HG02938 (cell line): ENCODE measurements around the gene SHISA9.

ENCODE experiments used
- ATAC-seq: cut with Tn5 transposase; IDR thresholded peaks from one replicate; pipeline ENCODE4 v1.9.1; 2021; ENCODE audit warnings: mild to moderate bottlenecking, moderate library complexity; ENCODE audit not compliant: unreplicated experiment

Gene SHISA9

DNA sequence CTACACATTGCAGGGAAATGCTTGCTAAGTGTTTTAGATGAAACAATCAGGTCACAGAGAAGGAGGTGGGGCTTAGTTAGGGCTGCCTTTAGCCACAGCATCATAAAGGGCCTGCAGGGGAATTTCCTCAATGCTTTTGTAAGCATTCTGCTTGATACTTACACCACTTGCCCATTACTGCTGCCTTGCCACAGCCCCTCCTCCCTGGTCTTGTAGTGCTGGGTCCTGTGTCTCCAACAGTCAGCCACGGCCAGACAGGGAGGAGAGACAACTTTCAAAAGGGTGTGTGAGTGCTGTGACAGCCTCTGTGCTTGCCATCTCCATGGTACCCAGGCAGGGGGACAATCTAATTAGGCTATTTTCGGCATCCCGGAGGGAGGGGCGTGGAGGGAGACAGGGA lies 111.2 kb downstream of the SHISA9 start:
- ATAC-seq, result no peak

DNA sequence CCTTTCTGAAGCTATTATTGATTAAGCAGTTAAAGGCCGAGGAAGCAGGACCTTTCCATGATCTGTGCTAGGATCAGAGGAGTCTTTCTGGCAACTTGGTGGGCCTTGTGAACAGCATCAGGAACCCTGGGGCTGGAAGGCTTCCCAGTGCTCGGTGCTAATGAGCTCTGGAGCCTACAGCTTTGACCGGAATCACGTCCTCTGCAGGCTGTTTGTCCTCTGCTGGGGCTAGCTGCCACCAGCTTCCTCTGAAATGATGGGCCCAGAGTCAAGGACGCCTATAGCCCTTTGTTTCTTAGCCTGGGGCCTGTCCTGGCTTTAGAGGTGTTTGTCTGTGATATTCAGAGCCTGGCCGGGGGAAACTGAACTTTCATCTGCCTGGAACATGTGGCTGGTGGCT lies 111.6 kb downstream of the SHISA9 start:
- ATAC-seq, result no peak

GRCh38 chr16:13014476-13014875 lies 113.1 kb downstream of the SHISA9 start:
- no peak for ATAC-seq

DNA sequence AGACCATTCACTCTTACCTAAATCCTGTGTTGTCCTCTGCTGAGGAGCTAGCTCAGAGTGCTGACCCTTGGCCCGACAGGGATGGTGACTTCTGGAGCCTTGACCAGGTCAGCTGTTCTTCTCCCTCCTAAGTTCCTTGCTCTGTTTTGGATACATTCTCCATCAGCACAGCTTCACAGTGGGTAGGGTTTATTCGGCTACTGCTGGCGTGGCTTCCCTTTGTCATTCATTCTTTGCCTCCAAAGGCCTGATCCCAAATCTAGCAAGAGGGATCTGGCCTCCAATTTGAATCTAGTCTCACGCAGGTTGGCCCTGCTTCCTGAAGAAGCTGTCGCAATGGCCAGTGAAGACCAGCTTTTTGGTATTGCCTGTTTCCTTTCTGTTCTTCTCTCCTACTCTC lies 116.6 kb downstream of the SHISA9 start:
- no peak for ATAC-seq

DNA sequence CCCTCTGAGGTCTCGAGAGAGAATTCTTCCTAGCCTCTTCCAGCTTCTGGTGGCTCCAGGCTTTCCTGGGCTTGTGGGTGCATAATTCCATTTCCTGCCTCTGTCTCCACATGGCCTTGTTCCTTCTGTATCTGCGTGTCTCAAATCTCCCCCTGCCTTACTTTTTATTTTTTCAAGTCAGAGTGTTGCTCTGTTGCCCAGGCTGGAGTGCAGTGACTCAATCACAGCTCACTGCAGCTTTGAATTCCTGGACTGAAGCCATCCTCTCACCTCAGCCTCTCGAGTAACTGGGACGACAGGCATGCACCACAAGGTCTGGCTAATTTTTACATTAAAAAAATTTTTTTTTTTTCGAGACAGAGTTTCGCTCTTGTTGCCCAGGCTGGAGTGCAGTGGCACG lies 120.6 kb downstream of the SHISA9 start:
- ATAC-seq, result no peak

DNA sequence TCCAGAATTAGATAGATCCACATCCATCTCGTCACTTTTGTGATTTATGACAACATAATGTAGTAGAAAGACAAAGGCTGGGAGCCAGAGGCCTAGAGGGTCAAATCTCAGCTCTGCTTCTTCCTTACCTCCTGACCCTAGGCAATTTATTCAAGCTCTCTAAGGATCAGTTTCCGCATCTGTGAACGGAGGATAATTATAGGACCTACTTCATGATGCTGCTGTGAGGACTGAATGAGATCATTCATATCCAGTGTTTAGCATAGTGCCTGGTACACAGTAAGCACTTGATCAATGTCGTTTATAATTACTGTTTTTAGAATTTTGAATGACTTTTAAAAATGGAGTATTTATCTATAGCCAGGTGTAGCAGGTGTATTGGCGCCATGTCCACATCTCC lies 128.4 kb downstream of the SHISA9 start:
- ATAC-seq, result no peak

GRCh38 chr16:13030769-13031168 lies 129.4 kb downstream of the SHISA9 start:
- no peak for ATAC-seq

- no peak for ATAC-seq
Observed at GRCh38 chr16:13032911-13033310, 131.5 kb downstream of the SHISA9 start.

DNA sequence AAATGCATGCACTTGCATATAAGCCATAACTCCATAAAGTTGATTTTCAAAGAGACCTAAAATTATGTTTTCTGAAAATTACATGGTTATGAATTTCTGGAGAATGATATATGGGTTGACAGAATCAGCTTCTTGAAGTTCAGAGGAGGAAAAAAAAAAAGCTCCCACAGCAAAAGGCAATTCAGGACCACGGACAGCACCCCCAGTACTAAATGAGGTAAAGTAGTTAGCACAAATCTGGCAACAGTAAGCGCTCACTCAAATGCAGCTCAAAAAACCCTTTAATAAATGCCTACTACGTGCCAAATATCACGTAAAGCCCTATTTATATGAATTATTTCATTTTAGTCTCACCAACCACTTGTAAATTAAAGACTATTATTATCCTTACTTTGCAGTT lies 135.2 kb downstream of the SHISA9 start:
- ATAC-seq, result no peak

GRCh38 chr16:13038591-13038990 lies 137.2 kb downstream of the SHISA9 start:
- no peak for ATAC-seq

GRCh38 chr16:13039526-13039925 lies 138.1 kb downstream of the SHISA9 start:
- ATAC-seq, result no peak

DNA sequence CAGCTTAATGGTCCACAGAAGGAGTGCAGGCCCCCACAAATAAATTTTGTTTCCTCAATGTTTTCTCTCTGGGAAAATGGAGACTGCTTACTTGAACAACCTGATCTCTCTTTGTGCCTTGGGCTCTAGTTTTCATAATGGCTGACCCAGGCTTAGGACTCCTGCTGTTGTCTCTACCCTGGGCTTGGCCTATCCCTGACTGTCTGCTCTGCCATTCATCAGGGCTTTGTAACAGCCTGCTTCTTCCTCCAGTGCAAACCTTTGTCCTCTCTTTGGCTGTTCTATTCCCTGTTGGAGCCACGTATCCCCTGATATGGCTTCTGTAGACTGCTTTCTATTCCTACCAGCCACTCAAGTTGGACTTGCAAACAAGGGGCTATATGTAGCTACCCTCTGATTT lies 139.8 kb downstream of the SHISA9 start:
- ATAC-seq, result no peak

- ATAC-seq, result no peak
Observed at GRCh38 chr16:13041646-13042290, 140.4 kb downstream of the SHISA9 start.

DNA sequence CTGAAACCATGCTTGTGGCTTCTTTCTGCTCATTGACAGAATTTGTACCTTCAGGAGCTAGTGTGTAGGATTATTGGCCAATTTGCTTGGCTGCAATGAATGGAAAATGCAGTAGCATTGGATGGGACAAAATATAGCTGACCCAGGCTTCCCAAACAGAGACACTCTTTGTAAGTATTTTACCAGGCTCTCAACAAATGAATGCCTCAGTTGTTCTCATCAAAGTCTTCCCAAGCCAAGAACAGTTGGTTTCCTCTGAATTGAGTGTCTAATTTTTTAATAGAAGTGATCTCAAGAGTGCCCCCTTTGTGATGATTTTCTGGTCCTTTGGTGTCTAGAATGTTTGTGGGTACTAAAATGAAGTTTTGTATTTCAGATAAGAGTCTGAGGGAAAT lies 140.9 kb downstream of the SHISA9 start:
- no peak for ATAC-seq

- no peak for ATAC-seq
Observed at GRCh38 chr16:13046061-13046821, 144.8 kb downstream of the SHISA9 start.

DNA sequence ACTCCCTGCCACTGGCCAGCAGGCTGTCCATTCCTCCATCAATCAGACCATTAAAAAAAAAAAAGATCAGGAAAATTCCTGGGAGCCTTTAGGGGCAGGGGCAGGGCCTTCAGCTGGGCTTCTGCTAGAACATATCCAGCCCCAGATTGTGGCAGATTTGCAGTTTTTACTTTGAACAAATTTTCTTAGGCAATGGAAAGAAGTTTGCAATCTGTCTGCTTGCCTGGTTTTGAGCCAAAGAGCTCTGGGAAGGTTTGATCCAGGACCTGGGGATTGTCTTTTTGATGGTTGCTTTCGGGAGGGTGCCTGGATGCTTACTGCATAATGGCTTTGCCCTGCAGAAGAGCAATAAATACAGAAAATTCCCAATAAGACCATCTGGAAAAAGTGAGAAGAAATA lies 145.9 kb downstream of the SHISA9 start:
- ATAC-seq, result no peak

DNA sequence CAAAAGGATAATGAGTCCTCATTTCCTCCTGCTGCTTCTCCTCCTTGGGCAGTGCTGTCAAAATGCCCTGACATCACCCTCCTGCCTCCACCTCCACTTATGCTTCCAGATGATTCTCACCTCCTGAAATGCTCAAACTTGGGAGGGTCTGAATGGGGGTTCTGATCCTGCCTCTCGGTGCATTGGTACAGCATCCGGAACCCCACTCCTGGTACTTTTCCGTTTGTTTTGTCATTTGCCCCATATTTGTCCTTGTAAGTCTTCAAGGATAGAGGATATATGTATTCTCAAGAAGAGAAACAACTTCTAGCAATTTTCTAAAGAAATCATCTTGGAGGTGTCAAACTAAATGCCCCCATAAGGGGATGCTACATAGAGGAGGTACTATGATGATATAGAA lies 148.3 kb downstream of the SHISA9 start:
- no peak for ATAC-seq

DNA sequence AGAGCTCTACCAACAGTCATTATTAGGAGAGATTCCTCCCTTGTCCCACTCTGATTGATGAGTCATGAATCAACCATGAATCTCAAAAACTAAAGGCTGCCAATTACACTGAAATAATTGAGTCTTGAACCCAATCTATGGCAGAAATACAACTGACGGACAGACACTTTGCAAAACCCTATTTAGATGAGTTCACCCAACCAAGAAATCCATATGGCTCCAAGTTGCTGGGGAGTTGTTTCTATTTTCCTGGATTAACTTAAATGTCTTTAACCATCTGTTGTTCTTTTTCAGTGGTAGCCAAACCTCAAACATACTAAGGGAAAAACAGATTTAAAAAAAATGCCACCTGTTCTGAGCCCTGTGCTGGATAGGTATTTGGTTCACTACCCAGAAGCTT lies 151.0 kb downstream of the SHISA9 start:
- no peak for ATAC-seq

GRCh38 chr16:13055480-13055879 lies 154.1 kb downstream of the SHISA9 start:
- ATAC-seq, result no peak

DNA sequence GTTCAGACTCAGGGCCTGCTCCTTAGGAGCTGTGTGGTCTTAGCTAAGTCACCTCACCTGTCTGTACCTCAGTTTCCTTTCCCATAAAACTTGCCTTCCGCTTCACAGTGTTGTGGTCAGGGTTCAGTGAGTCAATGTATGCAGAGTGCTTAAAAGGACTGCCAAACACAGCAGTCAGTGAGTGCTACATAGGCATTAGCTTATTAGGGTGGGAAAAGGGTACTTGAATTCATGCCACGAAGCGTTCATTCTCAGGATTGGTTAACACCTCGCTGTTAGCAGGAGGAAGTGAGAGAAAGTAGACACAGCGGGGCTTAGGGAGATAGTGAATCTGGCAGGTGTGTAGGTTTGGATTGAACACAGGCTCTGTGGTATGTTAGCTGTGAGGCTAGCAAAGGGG lies 155.2 kb downstream of the SHISA9 start:
- no peak for ATAC-seq

DNA sequence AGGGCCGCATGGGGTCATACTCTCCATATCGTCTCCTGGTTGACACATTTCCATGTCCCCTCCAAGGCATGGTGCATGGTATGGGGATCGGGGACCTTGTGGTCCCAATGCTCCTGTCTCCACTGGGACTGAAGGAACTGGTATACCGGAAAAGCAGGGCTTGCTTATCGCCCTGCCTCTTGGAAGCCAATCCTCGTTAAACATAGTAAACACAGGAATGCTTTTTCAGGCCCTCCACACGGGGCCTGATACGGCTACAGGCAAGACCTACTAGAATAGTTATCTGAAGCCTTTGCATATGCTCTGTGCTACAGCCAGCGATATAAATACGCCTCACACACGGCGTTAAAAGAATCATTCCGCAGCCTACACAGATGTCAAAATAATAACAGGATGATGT lies 159.5 kb downstream of the SHISA9 start:
- no peak for ATAC-seq

GRCh38 chr16:13061691-13062090 lies 160.3 kb downstream of the SHISA9 start:
- no peak for ATAC-seq

- no peak for ATAC-seq
Observed at GRCh38 chr16:13062219-13062618, 160.8 kb downstream of the SHISA9 start.
